Common myeloid progenitor, CD34-positive (primary cell): Measurements from ENCODE around the gene TYW3.

ENCODE experiments used
- CTCF ChIA-PET: fragments of 350-600 bp; sonication (Branson Sonifier 250); formaldehyde crosslinking; loops from one replicate; lab custom pipeline; 2021; ENCODE audit warnings: antibody characterized with exemption; lab: Charles Lee
- POLR2A ChIA-PET: fragments of 350-600 bp; sonication (Branson Sonifier 250); formaldehyde crosslinking; loops from one replicate; lab custom pipeline; 2021; ENCODE audit warnings: antibody characterized with exemption; lab: Charles Lee
- DNase-seq, 3 donors: peaks; one replicate each; pipeline versions ENCODE4 v3.0.0 to v3.0.0-alpha.2; 2013
- H3K27ac ChIP-seq, 2 experiments: 1 replicate in 1 of 2; 2 replicates in 1 of 2; pipeline ENCODE4 v1.7.0; 2013; ENCODE audit warnings: inconsistent platforms in 2 of 2, low read length in 2 of 2, mild to moderate bottlenecking in 2 of 2, low read depth in 1 of 2, moderate library complexity in 1 of 2; ENCODE audit not compliant: severe bottlenecking in 2 of 2, insufficient read depth in 1 of 2, poor library complexity in 1 of 2
- H3K27me3 ChIP-seq, 5 experiments: replicated peaks in 2 of 5; 1 replicate in 3 of 5; 2 replicates in 2 of 5; pipeline versions ENCODE4 v1.6.1 to v1.7.0; 2013; ENCODE audit warnings: low read length in 4 of 5, mild to moderate bottlenecking in 2 of 5, moderate library complexity in 2 of 5, inconsistent platforms in 1 of 5; ENCODE audit not compliant: insufficient read depth in 5 of 5, control insufficient read depth in 4 of 5
- H3K36me3 ChIP-seq, 4 experiments: 1 replicate in 2 of 4; 2 replicates in 2 of 4; pipeline versions ENCODE4 v1.6.1 to v1.7.0; 2013; ENCODE audit warnings: low read length in 3 of 4, control low read depth in 1 of 4, mild to moderate bottlenecking in 1 of 4; ENCODE audit not compliant: control insufficient read depth in 4 of 4, insufficient read depth in 4 of 4
- H3K4me1 ChIP-seq, 4 experiments: 1 replicate in 3 of 4; 2 replicates in 1 of 4; pipeline versions ENCODE4 v1.6.1 to v1.7.1; 2013; ENCODE audit warnings: low read length in 3 of 4, mild to moderate bottlenecking in 3 of 4, control low read depth in 1 of 4, inconsistent platforms in 1 of 4, moderate library complexity in 1 of 4; ENCODE audit not compliant: control insufficient read depth in 4 of 4, insufficient read depth in 4 of 4; ENCODE audit errors: control extremely low read depth in 1 of 4
- H3K4me3 ChIP-seq, 7 experiments: 1 replicate in 4 of 7; 2 replicates in 3 of 7; pipeline versions ENCODE4 v1.5.1 to v1.7.0; 2013; ENCODE audit warnings: mild to moderate bottlenecking in 7 of 7, low read length in 6 of 7, moderate library complexity in 6 of 7, inconsistent platforms in 2 of 7, low read depth in 2 of 7, control low read depth in 1 of 7; ENCODE audit not compliant: insufficient read depth in 4 of 7, control insufficient read depth in 1 of 7; ENCODE audit errors: extremely low read depth in 1 of 7
- H3K9me3 ChIP-seq, 5 experiments: 1 replicate in 4 of 5; 2 replicates in 1 of 5; pipeline versions ENCODE4 v1.6.1 to v1.7.1; 2013; ENCODE audit warnings: low read length in 4 of 5, mild to moderate bottlenecking in 2 of 5, inconsistent platforms in 1 of 5, low read depth in 1 of 5, moderate library complexity in 1 of 5; ENCODE audit not compliant: control insufficient read depth in 4 of 5, insufficient read depth in 2 of 5; ENCODE audit errors: control extremely low read depth in 1 of 5
- WGBS: methylation state at CpG from one replicate; pipeline ENCODE4 v1.1.5; 2013; ENCODE audit not compliant: insufficient coverage; 5-methylcytosine and 5-hydroxymethylcytosine counted together

Gene TYW3

DNA sequence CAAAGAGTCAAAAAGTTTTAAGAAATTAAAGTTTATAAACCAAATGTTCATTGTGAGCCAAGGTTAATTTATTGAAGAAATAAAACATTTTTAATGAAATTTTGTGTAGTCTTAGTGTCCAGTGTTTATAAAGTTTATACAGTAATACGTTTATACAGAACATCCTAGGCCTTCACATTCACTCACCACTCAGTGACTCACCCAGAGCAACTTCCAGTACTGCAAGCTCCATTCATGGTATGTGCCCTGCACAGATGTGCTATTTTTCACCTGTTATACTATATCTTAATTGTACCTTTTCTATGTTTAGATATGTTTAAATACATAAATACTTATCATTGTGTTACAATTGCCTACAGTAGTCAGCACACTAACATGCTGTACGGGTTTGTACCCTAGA, 33.6 kb downstream of the TYW3 start:
- WGBS, result no CpG with 5 or more reads among the region's 2 CpGs
- CTCF ChIA-PET, result interaction anchor here (1.1 to 1.8 kb wide), 3 partner anchors 8 to 20 kb away, joined by 3 to 5 read pairs (median 4); no protein-coding TSS in a partner anchor
- Histone ChIP-seq H3K4me3 (no peak overlapping the region), H3K27me3 (no peaks in the 10 kb centered on the region), H3K9me3 (no peaks in the 10 kb centered on the region), H3K27ac (no peak overlapping the region), H3K4me1 (no peaks in the 10 kb centered on the region), H3K36me3 (peaks cover 3 to 22% (median 19%) of the 10 kb centered on the region in 4 experiments)
- POLR2A ChIA-PET, result no interaction called here
- no peak for DNase-seq

GRCh38 chr1:74767490-74767889, 34.5 kb downstream of the TYW3 start:
- Histone ChIP-seq H3K27ac (no peak overlapping the region), H3K9me3 (no peaks in the 10 kb centered on the region), H3K36me3 (peaks cover 3 to 19% (median 15%) of the 10 kb centered on the region in 4 experiments), H3K27me3 (no peaks in the 10 kb centered on the region), H3K4me3 (no peak overlapping the region), H3K4me1 (no peaks in the 10 kb centered on the region)
- DNase-seq, result peak; percentile 10 to 20 (median 15)
- WGBS, result no CpG with 5 or more reads among the region's 3 CpGs
- ChIA-PET POLR2A (no interaction called here), CTCF (interaction anchor here (0.7 to 1.2 kb wide), 2 partner anchors 436 to 437 kb away, joined by 3 to 4 read pairs; no protein-coding TSS in a partner anchor)

DNA sequence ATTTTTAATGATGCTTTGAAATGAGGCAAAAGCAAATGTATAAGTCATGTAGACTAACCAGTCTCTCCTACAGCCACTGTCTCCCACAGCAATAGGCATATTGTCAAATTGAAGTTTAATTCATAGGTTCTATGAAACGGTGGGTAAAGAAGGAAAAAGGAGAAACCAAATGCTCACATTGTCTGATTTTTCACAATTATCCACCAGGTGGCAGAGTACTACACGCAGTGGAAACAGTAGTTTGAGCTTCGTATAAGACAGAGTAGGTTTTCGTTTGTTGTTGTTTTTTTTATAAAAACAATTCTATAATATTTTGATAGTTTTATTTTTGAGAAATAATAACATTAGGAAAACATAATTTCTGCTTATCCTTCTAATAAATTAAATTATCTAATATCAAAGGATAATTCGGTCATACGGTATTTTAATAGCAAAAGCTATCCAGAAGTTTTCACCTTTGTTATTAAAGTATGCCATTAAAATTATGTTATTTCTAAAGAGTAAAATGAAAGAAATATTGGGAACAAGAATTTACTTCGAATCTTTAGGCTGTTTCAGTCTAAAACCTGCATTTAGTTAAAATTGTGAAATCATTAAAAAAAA, 39.1 kb downstream of the TYW3 start:
- ChIA-PET POLR2A (no interaction called here), CTCF (interaction anchor here (0.7 to 2.7 kb wide), 8 partner anchors 9 to 435 kb away, joined by 3 to 20 read pairs (median 4); no protein-coding TSS in a partner anchor)
- peak; percentile 46 to 71 (median 61) for DNase-seq
- peaks cover 0 to 11% (median 3%) of the 10 kb centered on the region in 5 experiments for H3K27me3 ChIP-seq
- H3K9me3 ChIP-seq, result no peaks in the 10 kb centered on the region
- H3K27ac ChIP-seq, result no peak overlapping the region
- H3K4me3 ChIP-seq, result no peak overlapping the region
- H3K4me1 ChIP-seq, result no peaks in the 10 kb centered on the region
- WGBS, result no CpG with 5 or more reads among the region's 7 CpGs
- H3K36me3 ChIP-seq, result no peaks in the 10 kb centered on the region

DNA sequence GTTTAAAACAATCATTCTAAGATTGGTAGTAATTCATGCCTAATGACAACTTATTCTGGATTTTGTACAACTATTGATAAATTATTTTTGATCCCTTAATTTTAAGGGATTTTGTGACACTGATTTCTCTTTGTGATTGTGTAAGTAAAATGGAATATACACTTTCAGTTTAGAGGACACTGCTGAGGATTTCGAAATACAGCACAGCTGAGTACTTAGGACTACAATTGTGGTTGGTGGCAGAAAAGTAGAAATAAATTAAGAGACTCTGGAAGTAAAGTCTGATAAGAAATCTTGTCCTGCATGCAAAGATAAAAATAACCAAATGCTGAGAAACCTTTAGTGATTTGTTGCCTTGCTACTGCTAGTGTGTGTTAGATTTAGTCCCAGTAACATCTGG, 40.0 kb downstream of the TYW3 start:
- H3K9me3 ChIP-seq, result no peaks in the 10 kb centered on the region
- CTCF ChIA-PET, result interaction anchor here (2.7 kb wide), 1 partner anchor 429 kb away, joined by 20 read pairs; no protein-coding TSS in a partner anchor
- no peaks in the 10 kb centered on the region for H3K36me3 ChIP-seq
- no peaks in the 10 kb centered on the region for H3K4me1 ChIP-seq
- no peak overlapping the region for H3K4me3 ChIP-seq
- WGBS, result 20% methylated on average over 1 of the region's 1 CpG
- no peak overlapping the region for H3K27ac ChIP-seq
- POLR2A ChIA-PET, result no interaction called here
- H3K27me3 ChIP-seq, result peaks cover 0 to 11% (median 3%) of the 10 kb centered on the region in 5 experiments
- peak in 2 of 3 donors; percentile 29 to 31 for DNase-seq

- no CpG with 5 or more reads among the region's 2 CpGs for WGBS
- no peak for DNase-seq
- Histone ChIP-seq H3K9me3 (no peaks in the 10 kb centered on the region), H3K36me3 (no peaks in the 10 kb centered on the region), H3K27ac (no peak overlapping the region), H3K27me3 (peaks cover 0 to 13% (median 3%) of the 10 kb centered on the region in 5 experiments), H3K4me1 (no peaks in the 10 kb centered on the region), H3K4me3 (no peak overlapping the region)
- ChIA-PET POLR2A (no interaction called here), CTCF (interaction anchor here (2.7 to 4.5 kb wide), 2 partner anchors 429 kb away, joined by 20 to 29 read pairs; no protein-coding TSS in a partner anchor)
Measured at GRCh38 chr1:74773582-74773981, 40.6 kb downstream of the TYW3 start.

DNA sequence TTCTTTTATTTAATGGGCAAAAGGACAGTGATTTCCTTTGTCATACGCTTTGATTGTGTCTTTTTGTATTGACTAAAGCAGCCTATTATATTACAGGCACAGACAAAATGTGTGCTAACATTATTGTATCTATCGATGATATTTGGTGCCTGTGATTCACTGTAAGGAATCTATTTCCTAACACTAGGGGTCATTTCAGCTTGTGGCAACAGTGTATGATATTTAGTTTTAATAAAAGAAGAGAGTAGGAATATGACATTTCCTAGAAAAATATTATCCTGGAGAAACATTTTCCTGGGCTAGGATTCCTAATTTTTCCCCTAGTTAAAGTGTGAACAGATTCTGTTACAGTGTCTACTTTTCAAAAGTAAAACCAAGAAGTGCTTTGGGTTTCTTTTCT, 42.8 kb downstream of the TYW3 start:
- peaks cover 0 to 13% (median 6%) of the 10 kb centered on the region in 5 experiments for H3K27me3 ChIP-seq
- no peaks in the 10 kb centered on the region for H3K4me1 ChIP-seq
- no peak for DNase-seq
- no peak overlapping the region for H3K27ac ChIP-seq
- H3K36me3 ChIP-seq, result no peaks in the 10 kb centered on the region
- WGBS, result no CpG with 5 or more reads among the region's 2 CpGs
- POLR2A ChIA-PET, result no interaction called here
- no peaks in the 10 kb centered on the region for H3K9me3 ChIP-seq
- no peak overlapping the region for H3K4me3 ChIP-seq
- CTCF ChIA-PET, result interaction anchor here (1.3 to 4.5 kb wide), 2 partner anchors 427 to 431 kb away, joined by 3 to 29 read pairs; no protein-coding TSS in a partner anchor

- Histone ChIP-seq H3K4me1 (no peaks in the 10 kb centered on the region), H3K27ac (no peak overlapping the region), H3K4me3 (no peak overlapping the region), H3K36me3 (no peaks in the 10 kb centered on the region), H3K27me3 (peaks cover 0 to 15% (median 6%) of the 10 kb centered on the region in 5 experiments), H3K9me3 (no peaks in the 10 kb centered on the region)
- no peak for DNase-seq
- ChIA-PET CTCF (interaction anchor here (4.5 kb wide), 1 partner anchor 425 kb away, joined by 29 read pairs; no protein-coding TSS in a partner anchor), POLR2A (no interaction called here)
- WGBS, result no CpG with 5 or more reads among the region's 1 CpG
Measured at GRCh38 chr1:74777525-74777924, 44.6 kb downstream of the TYW3 start.
